SK-N-SH (cell line): ENCODE results near the gene EEFSEC.

Experiments
- TCF12 ChIP-seq: IDR thresholded peaks from 2 replicates; pipeline ENCODE4 v1.4.0; 2012
- USF2 ChIP-seq: fragments of 150-350 bp; IDR thresholded peaks from 2 replicates; pipeline ENCODE4 v1.6.1; 2017; ENCODE audit warnings: antibody characterized with exemption, low read length, low read depth, borderline replicate concordance

- TF ChIP-seq TCF12 (no peak), USF2 (no peak)
Observed at GRCh38 chr3:128443771-128444170, 290.5 kb downstream of the EEFSEC start.
